NCI-H2107 treated with DMSO at 0.1 percent for 48 hours (cell line): ENCODE data around the gene RFX2.

Source experiments
- DNase-seq: peaks from one replicate; lab custom pipeline; 2025; ENCODE audit not compliant: unreplicated experiment; lab: John Stamatoyannopoulos, UW

Gene RFX2

DNA sequence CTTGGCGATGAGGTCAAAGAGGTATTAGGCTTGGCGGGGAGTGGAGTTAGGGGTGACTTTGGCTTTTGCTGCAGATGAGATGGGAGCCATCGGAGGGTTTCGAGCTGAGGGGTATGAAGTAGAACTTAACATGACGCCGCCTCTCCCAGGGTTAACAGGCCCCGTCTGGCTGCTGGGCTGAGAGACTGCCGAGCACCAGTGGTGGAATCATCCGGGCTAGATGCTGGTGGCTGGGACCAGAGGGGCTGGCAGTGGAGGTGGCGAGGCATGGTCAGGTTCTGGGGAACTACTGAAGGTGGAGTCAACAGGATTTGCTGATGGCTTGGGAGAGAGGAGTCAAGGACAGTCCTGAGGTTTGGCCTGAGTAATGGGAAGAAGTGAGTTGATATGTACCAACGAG, 4.9 kb downstream of the RFX2 start:
- DNase-seq, result no peak

- no peak for DNase-seq
Observed at GRCh38 chr19:6103894-6104293, 6.4 kb downstream of the RFX2 start.

DNA sequence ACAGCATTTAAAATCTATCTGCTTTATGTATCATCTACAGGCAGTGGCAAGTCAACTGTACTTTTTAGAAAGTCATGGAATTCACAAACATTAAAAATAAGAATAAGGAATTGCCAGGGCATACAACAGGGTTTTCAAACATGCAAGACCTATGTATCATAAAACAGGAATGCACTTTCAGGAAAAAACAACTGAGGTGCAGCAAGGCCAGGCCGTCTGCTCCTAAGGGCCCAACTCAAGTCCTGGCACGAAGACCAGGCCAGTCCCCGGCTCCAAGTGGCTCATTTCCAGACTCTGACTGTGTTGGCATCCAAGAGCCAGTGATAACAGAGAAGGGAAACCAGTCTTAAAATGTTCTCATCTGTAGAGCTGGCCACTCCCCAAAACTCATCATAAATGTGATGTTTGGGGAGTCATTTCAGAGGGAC, 7.1 kb downstream of the RFX2 start:
- no peak for DNase-seq

- no peak for DNase-seq
Observed at GRCh38 chr19:6101991-6102390, 8.3 kb downstream of the RFX2 start.

GRCh38 chr19:6101291-6101825, 8.9 kb downstream of the RFX2 start:
- DNase-seq, result no peak

GRCh38 chr19:6100284-6100915, 9.9 kb downstream of the RFX2 start:
- DNase-seq, result no peak

- no peak for DNase-seq
Observed at GRCh38 chr19:6099599-6099998, 10.7 kb downstream of the RFX2 start.

DNA sequence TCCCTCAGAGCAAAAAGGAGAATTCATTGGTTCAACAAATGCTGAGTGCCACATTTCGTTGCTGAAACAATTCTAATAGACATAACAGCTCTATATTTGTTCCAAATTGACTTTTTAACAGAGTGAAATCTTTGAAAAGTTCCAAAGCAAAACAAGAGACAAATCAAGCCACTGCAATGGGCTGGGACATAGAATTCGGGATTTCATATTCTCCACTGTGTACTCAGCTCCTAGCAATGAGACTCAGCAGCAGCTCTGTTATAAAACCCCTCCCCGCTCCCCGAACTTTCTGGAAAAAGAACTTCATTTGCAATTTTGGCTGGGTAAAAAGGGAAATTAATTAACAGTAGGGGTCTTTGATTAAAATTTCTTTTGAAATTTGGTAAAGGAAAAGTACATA, 11.3 kb downstream of the RFX2 start:
- no peak for DNase-seq

DNA sequence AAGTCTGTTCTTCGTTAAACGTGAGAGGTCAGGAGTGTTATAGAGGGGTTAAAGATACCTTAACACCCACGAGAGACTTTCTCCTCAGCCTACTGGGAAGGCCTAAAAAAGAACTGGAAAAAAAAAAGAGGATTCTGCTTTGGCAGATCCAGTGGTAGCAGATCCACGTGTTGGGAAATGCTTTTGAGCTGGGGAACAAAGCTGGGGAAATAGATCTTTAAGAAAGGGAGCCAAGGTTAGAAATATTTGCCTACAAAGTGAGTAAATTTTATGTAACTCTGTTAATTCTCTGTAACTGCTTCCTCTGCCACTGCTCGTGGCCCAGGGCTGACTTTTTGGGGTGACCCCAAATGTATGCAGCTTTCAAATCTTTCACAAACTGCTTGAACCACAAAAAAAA, 11.7 kb downstream of the RFX2 start:
- no peak for DNase-seq

DNA sequence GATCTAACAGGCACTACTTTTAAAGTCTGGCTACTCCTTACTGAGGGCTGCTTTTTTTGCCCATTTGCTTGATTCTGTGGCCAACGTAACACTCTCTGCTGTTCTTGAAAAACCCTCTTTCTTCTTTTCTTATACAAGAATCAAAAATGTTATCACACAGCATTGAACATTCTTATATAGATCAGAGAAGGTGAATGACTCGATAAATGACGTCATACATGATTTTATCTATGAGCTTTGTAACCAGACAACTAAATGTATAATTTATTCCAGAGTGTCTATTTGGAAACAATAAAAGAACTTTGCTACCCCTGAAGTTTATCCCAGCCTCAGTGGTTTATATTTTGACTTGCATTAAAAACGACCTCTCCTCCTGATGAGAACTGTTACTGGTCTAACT, 12.4 kb downstream of the RFX2 start:
- DNase-seq, result no peak

DNA sequence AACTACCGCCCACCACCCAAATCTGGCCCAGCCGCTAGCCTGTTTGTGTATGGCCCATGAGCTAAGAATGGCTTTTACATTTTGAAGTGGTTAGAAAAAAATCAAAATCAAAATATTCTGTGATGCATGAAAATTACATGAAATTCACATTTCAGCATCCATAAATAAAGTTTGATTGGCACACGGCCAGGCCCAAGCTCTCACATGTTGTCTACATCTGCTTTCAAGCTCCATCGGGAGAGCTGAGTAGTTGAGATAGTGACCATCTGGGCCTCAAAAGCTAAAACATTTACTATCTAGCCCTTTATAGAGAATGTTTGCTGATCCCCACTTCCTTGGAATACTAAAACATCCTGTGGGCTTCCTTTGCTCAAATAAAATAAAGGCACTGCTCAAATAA, 14.5 kb downstream of the RFX2 start:
- no peak for DNase-seq

DNA sequence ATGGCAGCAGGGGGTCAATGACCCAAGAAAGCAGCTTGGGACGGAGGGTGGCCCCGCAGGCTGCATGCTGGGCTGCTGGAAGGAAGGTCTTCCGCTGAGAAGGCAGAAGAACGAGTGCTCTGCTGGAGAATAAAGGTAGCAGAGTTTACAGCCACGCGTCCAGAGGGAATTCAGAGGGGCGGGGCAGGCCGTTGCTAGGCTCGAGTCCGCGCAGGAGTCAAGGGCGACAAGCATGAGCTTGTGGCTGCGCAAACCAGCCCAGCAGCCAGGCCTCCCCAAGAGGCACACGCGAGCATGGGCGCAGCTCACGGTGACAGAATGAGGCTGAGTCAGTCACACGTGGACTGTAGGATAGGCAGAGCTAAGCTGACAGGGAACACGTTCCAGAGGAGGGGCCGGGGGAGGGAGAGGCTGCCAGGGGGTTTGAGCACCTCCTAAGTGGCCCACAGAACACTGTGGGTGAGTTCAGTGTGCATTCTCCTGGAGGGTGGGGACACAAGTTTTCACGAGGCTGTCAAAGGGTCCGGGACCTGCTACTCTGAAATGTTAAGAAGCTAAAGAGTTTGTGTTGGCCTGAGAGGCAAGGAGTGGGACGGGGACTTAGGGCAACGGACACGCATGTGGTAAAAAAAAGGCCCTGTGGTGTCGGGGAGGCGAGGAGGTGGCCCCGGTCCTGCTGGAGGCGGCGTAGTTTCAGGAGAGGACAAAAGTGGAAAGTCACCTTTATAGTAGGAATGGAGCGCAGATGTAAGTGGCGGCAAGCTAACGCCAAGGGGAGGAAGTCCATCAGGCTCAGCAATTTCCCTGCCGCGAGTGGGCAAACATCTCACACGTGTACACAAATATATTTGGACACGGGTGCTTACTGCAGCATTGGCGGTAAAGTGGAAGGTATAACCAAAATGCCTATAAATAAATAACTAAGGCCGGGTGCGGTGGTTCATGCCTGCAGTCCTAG, 17.7 kb downstream of the RFX2 start:
- DNase-seq, result peak; percentile 70

DNA sequence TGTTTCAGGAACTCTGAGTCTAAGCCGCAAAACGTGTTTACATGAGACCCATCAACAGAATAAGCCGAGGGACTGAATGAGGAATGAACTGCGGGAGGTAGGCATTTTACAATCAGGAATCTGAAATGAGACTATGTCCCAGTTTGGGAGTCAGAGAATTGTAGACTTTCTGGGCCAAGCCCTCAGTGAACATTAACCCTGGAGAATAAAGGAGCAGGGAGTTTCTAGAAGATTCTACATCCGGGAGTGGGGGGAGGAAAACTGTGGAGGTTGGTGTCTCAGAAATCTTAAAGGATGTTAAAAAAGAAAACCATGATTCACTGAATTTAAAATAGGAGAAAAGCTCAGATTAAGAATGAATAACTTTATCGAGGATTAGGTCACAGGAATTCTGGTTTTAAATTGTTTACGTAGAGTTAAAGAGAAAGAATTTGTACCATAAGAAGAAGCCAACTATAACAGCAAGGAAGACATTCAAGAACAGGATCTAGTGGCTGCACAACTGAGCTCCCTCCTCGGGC, 18.5 kb downstream of the RFX2 start:
- DNase-seq, result no peak

GRCh38 chr19:6090634-6091033, 19.7 kb downstream of the RFX2 start:
- DNase-seq, result no peak

GRCh38 chr19:6088602-6089049, 21.7 kb downstream of the RFX2 start:
- DNase-seq, result no peak

DNA sequence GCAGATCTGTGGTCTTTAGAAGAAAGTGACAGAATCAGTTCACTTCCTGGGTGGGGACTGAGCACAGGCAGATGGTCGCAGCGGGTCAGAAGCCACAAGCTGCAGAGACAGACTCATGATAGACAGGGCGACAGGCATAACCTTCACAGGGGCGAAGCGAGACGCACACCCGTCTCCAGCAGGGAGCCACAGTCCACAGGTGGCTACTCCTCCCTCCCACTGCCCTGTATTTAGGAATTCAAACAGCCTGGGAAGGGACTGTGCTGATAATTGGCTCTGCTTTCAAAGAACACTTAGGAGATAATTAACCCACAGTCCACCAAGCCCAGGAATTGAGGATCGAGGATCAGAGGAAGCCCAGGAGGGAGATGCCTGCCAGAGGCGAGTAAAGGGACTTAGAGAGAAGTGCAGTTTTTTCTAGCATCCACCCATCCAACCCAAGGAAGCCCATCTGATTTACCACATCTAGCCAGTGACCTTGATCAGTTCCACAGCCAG, 23.2 kb downstream of the RFX2 start:
- DNase-seq, result peak; percentile 43

GRCh38 chr19:6086068-6086788, 24.1 kb downstream of the RFX2 start:
- peak; percentile 75 for DNase-seq

DNA sequence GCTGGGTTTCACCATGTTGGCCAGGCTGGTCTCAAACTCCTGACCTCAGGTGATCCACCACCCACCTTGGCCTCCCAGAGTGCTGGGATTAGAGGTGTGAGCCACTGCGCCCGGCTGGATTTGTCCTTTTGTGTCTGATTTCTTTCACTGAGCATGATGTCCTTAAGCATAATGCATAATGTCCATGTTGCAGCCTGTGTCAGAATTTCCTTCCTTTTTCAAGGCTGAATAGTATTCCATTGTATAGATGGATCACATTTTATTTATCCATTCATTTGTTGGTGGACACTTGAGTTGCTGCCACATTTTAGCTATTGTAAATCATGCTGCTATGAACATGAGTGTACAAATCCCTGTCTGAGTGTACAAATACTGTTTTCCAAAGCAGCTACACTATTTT, 25.5 kb downstream of the RFX2 start:
- DNase-seq, result no peak

GRCh38 chr19:6079107-6079506, 31.2 kb downstream of the RFX2 start:
- no peak for DNase-seq

DNA sequence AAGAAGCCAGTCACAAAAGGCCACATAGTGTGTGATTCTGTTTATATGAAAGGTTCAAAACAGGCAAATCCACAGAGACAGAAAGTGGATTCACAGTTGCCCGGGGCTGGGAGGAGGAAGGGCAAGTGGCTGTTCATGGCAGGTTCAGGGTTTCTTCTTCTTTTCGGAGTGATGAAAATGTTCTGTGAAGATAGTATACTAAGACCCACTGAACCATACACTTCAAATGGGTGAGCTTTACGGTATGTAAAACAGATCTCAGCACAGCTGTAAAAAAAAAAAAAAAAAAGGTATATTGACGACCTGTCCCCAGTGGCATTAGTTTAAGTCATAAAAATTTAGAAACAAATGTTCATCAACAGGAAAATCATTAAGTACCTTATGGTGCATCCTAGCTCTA, 32.2 kb downstream of the RFX2 start:
- DNase-seq, result no peak
